H1 (cell line): ENCODE measurements around the gene EXD3.

Experiments used
- CTCF ChIP-seq, 3 experiments: IDR thresholded peaks; 1 replicate in 2 of 3; 2 replicates in 1 of 3; pipeline versions ENCODE4 v1.5.1 to v1.6.1; 2011; ENCODE audit warnings: low read length in 3 of 3, mild to moderate bottlenecking in 3 of 3, inconsistent platforms in 2 of 3, low read depth in 1 of 3, moderate library complexity in 1 of 3; ENCODE audit not compliant: insufficient read depth in 1 of 3; ENCODE audit errors: control extremely low read depth in 1 of 3
- FOSL1 ChIP-seq: IDR thresholded peaks from 2 replicates; pipeline ENCODE4 v1.6.1; 2011; ENCODE audit warnings: mild to moderate bottlenecking, low read depth, low read length, moderate library complexity; ENCODE audit not compliant: insufficient read depth
- JUND ChIP-seq: IDR thresholded peaks from 2 replicates; pipeline ENCODE4 v1.6.1; 2011; ENCODE audit warnings: mild to moderate bottlenecking, improper control_type of control experiment, low read length
- MAX ChIP-seq: IDR thresholded peaks from 2 replicates; pipeline ENCODE4 v1.6.1; 2012; ENCODE audit warnings: inconsistent platforms
- NRF1 ChIP-seq: IDR thresholded peaks from 2 replicates; pipeline ENCODE4 v1.6.1; 2011; ENCODE audit warnings: mild to moderate bottlenecking, low read depth, low read length, improper control_type of control experiment
- POLR2A ChIP-seq, 2 experiments: IDR thresholded peaks; 1 replicate in 1 of 2; 2 replicates in 1 of 2; pipeline ENCODE4 v1.6.1; 2011; ENCODE audit warnings: low read depth in 2 of 2, low read length in 2 of 2, mild to moderate bottlenecking in 2 of 2; ENCODE audit errors: control extremely low read depth in 1 of 2
- POLR2AphosphoS5 ChIP-seq: IDR thresholded peaks from 2 replicates; pipeline ENCODE4 v1.6.1; 2011; ENCODE audit warnings: low read depth, low read length
- SP1 ChIP-seq: IDR thresholded peaks from 2 replicates; pipeline ENCODE4 v1.6.1; 2011; ENCODE audit warnings: low read depth, low read length
- TAF1 ChIP-seq: IDR thresholded peaks from 2 replicates; pipeline ENCODE4 v1.6.1; 2011; ENCODE audit warnings: mild to moderate bottlenecking, low read depth, low read length
- TBP ChIP-seq: IDR thresholded peaks from 2 replicates; pipeline ENCODE4 v1.6.1; 2011; ENCODE audit warnings: low read depth, low read length, improper control_type of control experiment
- ZNF274 ChIP-seq: IDR thresholded peaks from 2 replicates; pipeline ENCODE4 v1.7.0; 2012; ENCODE audit warnings: low read length, borderline replicate concordance; ENCODE audit errors: extremely low read depth

- TF ChIP-seq NRF1 (no peak), CTCF (IDR thresholded peaks at IDR 0.05; ENCODE audit: control extremely low read depth in 1 of 3, insufficient read depth in 1 of 3, low read depth in 1 of 3, low read length in 3 of 3) (no peak), SP1 (no peak), POLR2AphosphoS5 (no peak), TAF1 (no peak), MAX (no peak), TBP (no peak), POLR2A (IDR thresholded peaks at IDR 0.05; ENCODE audit: control extremely low read depth in 1 of 2, low read depth in 2 of 2, low read length in 2 of 2) (no peak), JUND (no peak), FOSL1 (no peak), ZNF274 (no peak)
Measured at GRCh38 chr9:137428311-137428630, 5.3 kb upstream of the EXD3 start.
